ENCODE data around the gene REEP3. TPM values are rescaled to one million over a fixed set of nuclear protein-coding genes. Genes with fewer than 3 reads are reported as not detected.
"Not testable (repeated sequence)": the region's sequence is repeated elsewhere in the genome, so short reads cannot be mapped to it uniquely, and the experiment has no call there.

REEP3 gene
- total RNA-seq, 2 donors from 2014 or later: 25.4 to 34.1 TPM

GRCh38 chr10:63539994-63540393 lies 18.8 kb downstream of the REEP3 start:
- intact Hi-C loops (cut with DNase I): no loop called here
- DNase-seq: no peak
- no peak for ATAC-seq

GRCh38 chr10:63542835-63543575 lies 21.8 kb downstream of the REEP3 start:
- intact Hi-C loops (cut with DNase I): no loop called here
- DNase-seq: no peak
- ATAC-seq: peak in 1 of 2 donors; percentile 65

- ATAC-seq (no peak), DNase-seq (no peak)
- intact Hi-C loops (cut with DNase I): no loop called here
Measured at GRCh38 chr10:63543576-63543962, 22.4 kb downstream of the REEP3 start.

- intact Hi-C loops (cut with DNase I): no loop called here
- ATAC-seq: peak in 1 of 2 donors; percentile 37
- no peak for DNase-seq
Measured at GRCh38 chr10:63544418-63544817, 23.2 kb downstream of the REEP3 start.

GRCh38 chr10:63547628-63548360 lies 26.6 kb downstream of the REEP3 start:
- DNase-seq (no peak), ATAC-seq (peak in 1 of 2 donors; percentile 38)
- intact Hi-C loops (cut with DNase I): no loop called here

- ATAC-seq (no peak), DNase-seq (no peak)
- intact Hi-C loops (cut with DNase I): no loop called here
Measured at GRCh38 chr10:63548860-63549259, 27.7 kb downstream of the REEP3 start.

GRCh38 chr10:63549810-63550209 lies 28.6 kb downstream of the REEP3 start:
- intact Hi-C loops (cut with DNase I): no loop called here
- DNase-seq (no peak), ATAC-seq (no peak)

GRCh38 chr10:63553031-63553430 lies 31.8 kb downstream of the REEP3 start:
- intact Hi-C loops (cut with DNase I): no loop called here
- ATAC-seq (no peak), DNase-seq (no peak)

- DNase-seq: no peak
- intact Hi-C loops (cut with DNase I): no loop called here
- ATAC-seq: no peak
Measured at GRCh38 chr10:63553473-63553872, 32.3 kb downstream of the REEP3 start.

GRCh38 chr10:63554657-63555056 lies 33.5 kb downstream of the REEP3 start:
- no peak for DNase-seq
- peak in 1 of 2 donors; percentile 32 for ATAC-seq
- intact Hi-C loops (cut with DNase I): no loop called here

- ATAC-seq (no peak), DNase-seq (no peak)
- intact Hi-C loops (cut with DNase I): no loop called here
Measured at GRCh38 chr10:63555330-63555729, 34.1 kb downstream of the REEP3 start.

GRCh38 chr10:63558132-63558784 lies 37.1 kb downstream of the REEP3 start:
- ATAC-seq (no peak), DNase-seq (no peak)
- intact Hi-C loops (cut with DNase I): no loop called here

- ATAC-seq (no peak), DNase-seq (no peak)
- intact Hi-C loops (cut with DNase I): no loop called here
Measured at GRCh38 chr10:63561341-63561740, 40.1 kb downstream of the REEP3 start.

GRCh38 chr10:63562391-63562790 lies 41.2 kb downstream of the REEP3 start:
- DNase-seq (no peak), ATAC-seq (no peak)
- intact Hi-C loops (cut with DNase I): no loop called here

- intact Hi-C loops (cut with DNase I): no loop called here
- DNase-seq (no peak), ATAC-seq (peak in 1 of 2 donors; percentile 44)
Measured at GRCh38 chr10:63562857-63563256, 41.7 kb downstream of the REEP3 start.

- intact Hi-C loops (cut with DNase I): no loop called here
- ATAC-seq (no peak), DNase-seq (no peak)
Measured at GRCh38 chr10:63563623-63564022, 42.4 kb downstream of the REEP3 start.

GRCh38 chr10:63564731-63565130 lies 43.5 kb downstream of the REEP3 start:
- intact Hi-C loops (cut with DNase I); DNase-seq; ATAC-seq: not testable (repeated sequence)

- ATAC-seq (peak; percentile 27 to 50), DNase-seq (no peak)
- intact Hi-C loops (cut with DNase I): no loop called here
Measured at GRCh38 chr10:63573068-63573697, 52.0 kb downstream of the REEP3 start.

- ATAC-seq: no peak
- intact Hi-C loops (cut with DNase I): no loop called here
- no peak for DNase-seq
Measured at GRCh38 chr10:63574011-63574410, 52.8 kb downstream of the REEP3 start.

GRCh38 chr10:63576501-63576900 lies 55.3 kb downstream of the REEP3 start:
- no peak for DNase-seq
- no peak for ATAC-seq
- intact Hi-C loops (cut with DNase I): no loop called here

All from left cardiac atrium (tissue), 4 donors.